HG03135 (cell line): ENCODE data around the gene HSF4.

ENCODE experiments used
- ATAC-seq: cut with Tn5 transposase; IDR thresholded peaks from one replicate; pipeline ENCODE4 v1.9.1; 2021; ENCODE audit warnings: mild to moderate bottlenecking, moderate library complexity; ENCODE audit not compliant: unreplicated experiment

HSF4 gene

DNA sequence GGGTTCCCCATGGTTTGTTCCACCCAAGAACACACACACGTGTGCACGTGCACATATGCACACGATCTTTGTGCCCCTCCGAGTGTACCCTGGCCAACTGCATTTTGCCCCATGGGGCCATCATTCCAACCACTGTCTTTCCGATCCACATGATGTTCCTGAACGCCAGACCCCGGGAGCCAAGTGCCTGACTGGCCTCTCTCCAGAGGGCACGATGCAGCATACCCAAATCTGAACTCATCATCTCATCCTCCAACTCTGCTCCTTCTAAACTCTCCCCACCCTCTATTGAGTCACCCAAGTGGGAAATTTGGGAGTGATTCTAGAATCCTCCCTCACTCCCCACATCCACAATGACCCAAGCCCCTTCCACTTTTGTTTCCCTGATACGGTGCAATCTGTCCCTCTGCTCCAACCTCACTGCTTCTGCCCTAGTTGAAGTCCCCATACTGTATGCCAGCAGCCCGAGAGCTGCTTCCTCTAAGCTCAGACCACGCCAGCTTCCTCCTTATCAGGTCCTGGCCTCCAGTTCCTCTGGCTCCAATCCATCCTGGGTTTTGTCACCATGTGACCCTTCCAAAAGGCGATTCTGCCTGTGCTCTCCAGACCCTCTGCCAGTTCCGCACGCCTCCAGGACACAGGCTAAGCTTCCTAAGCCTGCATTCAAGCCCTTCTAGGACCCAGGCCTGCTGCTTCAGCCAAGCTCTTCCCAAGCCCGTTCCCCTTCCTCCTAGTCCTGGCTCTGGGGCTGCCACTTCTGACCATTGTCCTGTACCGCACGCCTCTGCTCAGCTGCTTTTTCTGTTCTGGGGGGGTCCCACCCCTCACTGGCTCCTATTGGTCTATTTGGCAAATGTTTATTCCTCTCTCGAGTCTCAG is 52.3 kb downstream of the HSF4 start:
- ATAC-seq: no peak
